Panc1 (cell line): ENCODE data around the gene KLK14. TPM values are rescaled to one million over a fixed set of nuclear protein-coding genes. Genes with fewer than 3 reads are reported as not detected.

Experiments used
- ATAC-seq: fragments of 200-7000 bp; cut with Tn5 transposase; 2 replicates; pipeline ENCODE4 v1.9.1; 2020; ENCODE audit warnings: mild to moderate bottlenecking, moderate library complexity
- BruUV-seq: library from RNA; stranded (reverse); fragments of 400-500 nt; replicated peaks from 2 replicates; lab custom pipeline; 2021; lab: Mats Ljungman, UMichigan
- CTCF ChIA-PET: fragments of 300-600 bp; sonication (Branson Sonifier 250); formaldehyde crosslinking; loops from one replicate; lab custom pipeline; 2022; ENCODE audit warnings: antibody characterized with exemption; lab: Charles Lee
- POLR2A ChIA-PET: fragments of 300-600 bp; sonication (Branson Sonifier 250); formaldehyde crosslinking; loops from one replicate; lab custom pipeline; 2022; ENCODE audit warnings: antibody characterized with exemption; lab: Charles Lee
- DNase-seq: peaks from one replicate; pipeline ENCODE4 v3.0.0-alpha.2; 2010; ENCODE audit warnings: low read depth, low spot score
- H3K27ac ChIP-seq: 2 replicates; pipeline ENCODE4 v1.5.1; 2011; ENCODE audit warnings: mild to moderate bottlenecking, low read length, inconsistent platforms
- H3K27me3 ChIP-seq: fragments of 200-500 bp; sonication (Bioruptor generic); 2 replicates; pipeline ENCODE4 v1.6.0; 2014; ENCODE audit warnings: low read length, inconsistent platforms; ENCODE audit not compliant: control insufficient read depth, insufficient read depth
- H3K36me3 ChIP-seq: fragments of 200-500 bp; sonication (Bioruptor generic); 2 replicates; pipeline ENCODE4 v1.5.1; 2014; ENCODE audit warnings: inconsistent platforms, mild to moderate bottlenecking, low read length, moderate library complexity; ENCODE audit not compliant: control insufficient read depth, insufficient read depth
- H3K4me1 ChIP-seq: 2 replicates; pipeline ENCODE4 v1.5.1; 2011; ENCODE audit warnings: inconsistent platforms, mild to moderate bottlenecking, low read length, moderate library complexity; ENCODE audit not compliant: control insufficient read depth, insufficient read depth
- H3K4me3 ChIP-seq, 2 experiments: 2 replicates each; pipeline ENCODE4 v1.5.1; 2011 to 2012; ENCODE audit warnings: low read depth in 2 of 2, low read length in 2 of 2, mild to moderate bottlenecking in 2 of 2, inconsistent platforms in 1 of 2, moderate library complexity in 1 of 2
- H3K9me3 ChIP-seq: fragments of 200-500 bp; sonication (Bioruptor generic); 2 replicates; pipeline ENCODE4 v1.5.1; 2014; ENCODE audit warnings: low read depth, mild to moderate bottlenecking, inconsistent platforms, low read length, moderate library complexity; ENCODE audit not compliant: control insufficient read depth, insufficient read depth
- CTCF ChIP-seq: fragments of 450-650 bp; IDR thresholded peaks from 2 replicates; pipeline ENCODE4 v1.5.1; 2017; ENCODE audit warnings: mild to moderate bottlenecking
- POLR2AphosphoS5 ChIP-seq: IDR thresholded peaks from 2 replicates; pipeline ENCODE4 v1.6.1; 2012; ENCODE audit warnings: mild to moderate bottlenecking, low read depth, low read length, moderate library complexity
- REST ChIP-seq, 2 experiments: IDR thresholded peaks; 2 replicates each; pipeline ENCODE4 v1.6.1; 2011 to 2012; ENCODE audit warnings: low read depth in 2 of 2, control low read depth in 1 of 2, low read length in 1 of 2, mild to moderate bottlenecking in 1 of 2, moderate library complexity in 1 of 2; ENCODE audit not compliant: insufficient read depth in 1 of 2
- SIN3A ChIP-seq: IDR thresholded peaks from 2 replicates; pipeline ENCODE4 v1.6.1; 2012; ENCODE audit warnings: low read depth, mild to moderate bottlenecking, low read length, moderate library complexity, borderline replicate concordance; ENCODE audit not compliant: insufficient read depth
- TCF7L2 ChIP-seq: IDR thresholded peaks from 2 replicates; pipeline ENCODE4 v1.6.1; 2011; ENCODE audit warnings: mild to moderate bottlenecking, low read depth, low read length, inconsistent platforms
- in situ Hi-C: cut with HindIII; loops from 2 replicates; pipeline ENCODE4 v1.10.0; 2016; ENCODE audit warnings: low sequenced_read_pairs, low pct_unique_long_range_greater_than_20kb
- intact Hi-C: fragments of 100-400 bp; cut with micrococcal nuclease; formaldehyde crosslinking; loops from one replicate; pipeline ENCODE4 v1.10.0; 2022; ENCODE audit not compliant: unreplicated experiment
- total RNA-seq: library from RNA; stranded (reverse); gene quantifications from one replicate; pipeline ENCODE4 v1.2.1, GENCODE V29; 2021; ENCODE audit not compliant: unreplicated experiment

KLK14 gene
- total RNA-seq, 1 experiment from 2014 or later = not detected

GRCh38 chr19:51081476-51081875 lies 1.2 kb downstream of the KLK14 start:
- Histone ChIP-seq H3K36me3 (no peaks in the 10 kb centered on the region), H3K4me1 (no peaks in the 10 kb centered on the region), H3K27me3 (no peaks in the 10 kb centered on the region), H3K4me3 (no peak overlapping the region), H3K27ac (no peak overlapping the region), H3K9me3 (no peaks in the 10 kb centered on the region)
- intact Hi-C loops (no loop called here), in situ Hi-C loops (no loop called here)
- DNase-seq (no peak), ATAC-seq (no peak)
- TF ChIP-seq SIN3A (no peak), POLR2AphosphoS5 (no peak), REST (IDR thresholded peaks at IDR 0.05; ENCODE audit: insufficient read depth in 1 of 2, low read depth in 2 of 2, low read length in 1 of 2) (no peak), CTCF (no peak), TCF7L2 (no peak)
- BruUV-seq = no TSS peak
- ChIA-PET CTCF (no interaction called here), POLR2A (no interaction called here)

GRCh38 chr19:51079481-51080110 lies 3.1 kb downstream of the KLK14 start:
- H3K9me3 ChIP-seq = no peaks in the 10 kb centered on the region
- ChIA-PET CTCF (no interaction called here), POLR2A (no interaction called here)
- no peak overlapping the region for H3K4me3 ChIP-seq
- H3K27me3 ChIP-seq = no peaks in the 10 kb centered on the region
- no peak for TF ChIP-seq REST (IDR thresholded peaks at IDR 0.05; ENCODE audit: insufficient read depth in 1 of 2, low read depth in 2 of 2, low read length in 1 of 2)
- TF ChIP-seq POLR2AphosphoS5 = no peak
- no peak for TF ChIP-seq SIN3A
- TF ChIP-seq TCF7L2 = no peak
- TF ChIP-seq CTCF = no peak
- H3K27ac ChIP-seq = no peak overlapping the region
- no peak for DNase-seq
- in situ Hi-C loops (no loop called here), intact Hi-C loops (no loop called here)
- no TSS peak for BruUV-seq
- H3K36me3 ChIP-seq = no peaks in the 10 kb centered on the region
- ATAC-seq = no peak
- no peaks in the 10 kb centered on the region for H3K4me1 ChIP-seq
